Left ventricle myocardium inferior (tissue), 1 donor: ENCODE results near the gene AP3B1. TPM values are rescaled to one million over a fixed set of nuclear protein-coding genes. Genes with fewer than 3 reads are reported as not detected.
"Not testable (repeated sequence)": the region's sequence is repeated elsewhere in the genome, so short reads cannot be mapped to it uniquely, and the experiment has no call there.

Experiments
- DNase-seq: peaks from one replicate; pipeline ENCODE4 v3.0.0-alpha.2; 2020
- H3K27ac ChIP-seq: fragments of 200-600 bp; replicated peaks from 2 replicates; pipeline ENCODE4 v1.8.0; 2021
- H3K27me3 ChIP-seq: fragments of 200-600 bp; 2 replicates; pipeline ENCODE4 v1.8.0; 2021; ENCODE audit warnings: low read depth
- H3K36me3 ChIP-seq: fragments of 200-600 bp; 2 replicates; pipeline ENCODE4 v1.8.0; 2021
- H3K4me1 ChIP-seq: fragments of 200-600 bp; 2 replicates; pipeline ENCODE4 v1.8.0; 2021
- H3K4me3 ChIP-seq: fragments of 200-600 bp; 2 replicates; pipeline ENCODE4 v1.8.0; 2021; ENCODE audit warnings: mild to moderate bottlenecking, moderate library complexity
- H3K9me3 ChIP-seq: fragments of 200-600 bp; replicated peaks from 2 replicates; pipeline ENCODE4 v1.8.0; 2021
- CTCF ChIP-seq: fragments of 200-600 bp; IDR thresholded peaks from 2 replicates; pipeline ENCODE4 v1.8.0; 2021; ENCODE audit warnings: antibody characterized with exemption, mild to moderate bottlenecking, borderline replicate concordance
- intact Hi-C: fragments of 100-400 bp; cut with micrococcal nuclease; formaldehyde crosslinking; loops from one replicate; pipeline ENCODE4 v1.11.0; 2022
- total RNA-seq: library from RNA; stranded (reverse); fragmentation: NEBNext Ultra II Directional; extraction: Animal tissue kit (Norgen Biotek cat#: 25700); gene quantifications from one replicate; pipeline ENCODE4 v1.2.1, GENCODE V29; 2021
- donor health status: DM: no; HTN: yes; CAD: no; lungs with severe emphysema.

The AP3B1 gene
- total RNA-seq, 1 donor from 2014 or later: 22.0 TPM

GRCh38 chr5:78076351-78076750, 218.1 kb downstream of the AP3B1 start:
- Histone ChIP-seq H3K4me3 (no peak overlapping the region), H3K4me1 (no peaks in the 10 kb centered on the region), H3K36me3 (peaks cover 3% of the 10 kb centered on the region), H3K9me3 (peaks cover 4% of the 10 kb centered on the region), H3K27ac (no peak overlapping the region), H3K27me3 (no peaks in the 10 kb centered on the region)
- intact Hi-C loops: no loop called here
- no peak for TF ChIP-seq CTCF
- no peak for DNase-seq

GRCh38 chr5:78075301-78075700, 219.2 kb downstream of the AP3B1 start:
- no peak for DNase-seq
- intact Hi-C loops: no loop called here
- TF ChIP-seq CTCF: no peak

GRCh38 chr5:78070691-78071090, 223.8 kb downstream of the AP3B1 start:
- DNase-seq, H3K4me1 ChIP-seq, H3K4me3 ChIP-seq, intact Hi-C loops, H3K27me3 ChIP-seq, H3K27ac ChIP-seq: not testable (repeated sequence)
- H3K36me3 ChIP-seq: peaks cover 24% of the 10 kb centered on the region
- H3K9me3 ChIP-seq: peaks cover 43% of the 10 kb centered on the region

More at GRCh38 chr5:78075301-78075700, 219.2 kb downstream of the AP3B1 start:
- H3K36me3 ChIP-seq: peaks cover 7% of the 10 kb centered on the region
- no peaks in the 10 kb centered on the region for H3K27me3 ChIP-seq
- H3K4me3 ChIP-seq: no peak overlapping the region
- H3K9me3 ChIP-seq: peaks cover 15% of the 10 kb centered on the region
- H3K4me1 ChIP-seq: no peaks in the 10 kb centered on the region
- H3K27ac ChIP-seq: no peak overlapping the region

- Histone ChIP-seq H3K9me3 (peaks cover 43% of the 10 kb centered on the region), H3K36me3 (peaks cover 24% of the 10 kb centered on the region)
- H3K4me3 ChIP-seq, H3K27ac ChIP-seq, DNase-seq, H3K4me1 ChIP-seq, intact Hi-C loops, H3K27me3 ChIP-seq: not testable (repeated sequence)
Observed at GRCh38 chr5:78067581-78067980, 226.9 kb downstream of the AP3B1 start.

GRCh38 chr5:78066722-78067121, 227.8 kb downstream of the AP3B1 start:
- H3K27me3 ChIP-seq, H3K27ac ChIP-seq, H3K4me3 ChIP-seq, DNase-seq, intact Hi-C loops, H3K4me1 ChIP-seq: not testable (repeated sequence)
- peaks cover 43% of the 10 kb centered on the region for H3K9me3 ChIP-seq
- peaks cover 23% of the 10 kb centered on the region for H3K36me3 ChIP-seq

- intact Hi-C loops: no loop called here
- no peak for DNase-seq
- TF ChIP-seq CTCF: no peak
- peaks cover 17% of the 10 kb centered on the region for H3K36me3 ChIP-seq
- no peak overlapping the region for H3K4me3 ChIP-seq
- H3K27ac ChIP-seq: no peak overlapping the region
- no peaks in the 10 kb centered on the region for H3K4me1 ChIP-seq
- peaks cover 32% of the 10 kb centered on the region for H3K9me3 ChIP-seq
- no peaks in the 10 kb centered on the region for H3K27me3 ChIP-seq
Observed at GRCh38 chr5:78065663-78066062, 228.8 kb downstream of the AP3B1 start.

- peaks cover 17% of the 10 kb centered on the region for H3K36me3 ChIP-seq
- H3K27me3 ChIP-seq: no peaks in the 10 kb centered on the region
- no peak for TF ChIP-seq CTCF
- intact Hi-C loops: no loop called here
- H3K9me3 ChIP-seq: peaks cover 26% of the 10 kb centered on the region
- DNase-seq: no peak
- no peak overlapping the region for H3K4me3 ChIP-seq
- no peaks in the 10 kb centered on the region for H3K4me1 ChIP-seq
- H3K27ac ChIP-seq: no peak overlapping the region
Observed at GRCh38 chr5:78064941-78065472, 229.5 kb downstream of the AP3B1 start.
